SK-N-SH (cell line): ENCODE results near the gene C11orf98. TPM values are rescaled to one million over a fixed set of nuclear protein-coding genes. Genes with fewer than 3 reads are reported as not detected.

Experiments used
- CTCF ChIA-PET: fragments of 300-600, 350-600 bp; formaldehyde crosslinking; extraction: SDS; loops from one replicate; lab custom pipeline; 2021; lab: Yijun Ruan, JAX
- POLR2A ChIA-PET: fragments of 350-600 bp; sonication (Branson Sonifier 250); formaldehyde crosslinking; extraction: SDS; loops from one replicate; lab custom pipeline; 2020; ENCODE audit warnings: antibody characterized with exemption, inconsistent platforms; lab: Yijun Ruan, JAX
- DNase-seq: peaks from one replicate; pipeline ENCODE4 v3.0.0; 2012
- H2AFZ ChIP-seq: fragments of 200-600 bp; sonication (generic); 2 replicates; pipeline ENCODE4 v1.8.1; 2016; ENCODE audit warnings: antibody characterized with exemption, mild to moderate bottlenecking, low read depth
- H3F3A ChIP-seq: fragments of 200-600 bp; sonication (generic); replicated peaks from 2 replicates; pipeline ENCODE3; 2016; ENCODE audit warnings: antibody characterized with exemption, mild to moderate bottlenecking; ENCODE audit not compliant: insufficient read depth
- H3K27ac ChIP-seq, 2 experiments: fragments of 200-500 bp in 1 of 2; fragments of 200-600 bp in 1 of 2; sonication (Bioruptor generic) in 1 of 2; sonication (generic), shearing (Covaris generic) in 1 of 2; 2 replicates each; pipeline versions ENCODE4 v1.5.1 to v1.6.1; 2014 to 2016; ENCODE audit warnings: low read depth in 2 of 2, inconsistent platforms in 1 of 2, low read length in 1 of 2, mild to moderate bottlenecking in 1 of 2, mixed read lengths in 1 of 2
- H3K27me3 ChIP-seq: fragments of 200-600 bp; sonication (generic), shearing (Covaris generic); 2 replicates; pipeline ENCODE4 v1.6.1; 2016; ENCODE audit warnings: mixed run types; ENCODE audit not compliant: insufficient read depth
- H3K36me3 ChIP-seq, 2 experiments: fragments of 200-500 bp in 1 of 2; fragments of 200-600 bp in 1 of 2; sonication (Bioruptor generic) in 1 of 2; sonication (generic) in 1 of 2; replicated peaks in 1 of 2; 2 replicates each; pipeline versions ENCODE3 to v1.5.1; 2014 to 2016; ENCODE audit warnings: low read length in 1 of 2, mild to moderate bottlenecking in 1 of 2; ENCODE audit not compliant: insufficient read depth in 2 of 2, control insufficient read depth in 1 of 2
- H3K4me1 ChIP-seq, 2 experiments: fragments of 200-500 bp in 1 of 2; fragments of 200-600 bp in 1 of 2; sonication (Bioruptor generic) in 1 of 2; sonication (generic), shearing (Covaris generic) in 1 of 2; 2 replicates each; pipeline versions ENCODE4 v1.5.1 to v1.6.1; 2014 to 2016; ENCODE audit warnings: low read depth in 1 of 2, low read length in 1 of 2, mixed run types in 1 of 2; ENCODE audit not compliant: insufficient read depth in 2 of 2, control insufficient read depth in 1 of 2
- H3K4me2 ChIP-seq: fragments of 200-600 bp; sonication (generic), shearing (Covaris generic); 2 replicates; pipeline ENCODE4 v1.6.1; 2017; ENCODE audit warnings: mixed run types
- H3K4me3 ChIP-seq, 2 experiments: fragments of 200-500 bp in 1 of 2; fragments of 200-600 bp in 1 of 2; sonication (Bioruptor generic) in 1 of 2; sonication (generic), shearing (Covaris generic) in 1 of 2; 2 replicates each; pipeline versions ENCODE4 v1.5.1 to v1.8.1; 2014 to 2016; ENCODE audit warnings: low read depth in 2 of 2, inconsistent platforms in 1 of 2, low read length in 1 of 2, mild to moderate bottlenecking in 1 of 2, mixed read lengths in 1 of 2, moderate library complexity in 1 of 2
- H3K79me2 ChIP-seq: fragments of 200-600 bp; sonication (generic); 2 replicates; pipeline ENCODE4 v1.8.1; 2017; ENCODE audit warnings: mild to moderate bottlenecking; ENCODE audit not compliant: insufficient read depth
- H3K9ac ChIP-seq: fragments of 200-600 bp; sonication (generic); 2 replicates; pipeline ENCODE4 v1.6.1; 2017; ENCODE audit warnings: mixed run types
- H3K9me2 ChIP-seq: fragments of 200-600 bp; sonication (generic); 2 replicates; pipeline ENCODE4 v1.6.1; 2017; ENCODE audit warnings: mixed run types
- H3K9me3 ChIP-seq: fragments of 200-600 bp; sonication (generic); 2 replicates; pipeline ENCODE4 v1.6.1; 2017; ENCODE audit warnings: mixed run types, mild to moderate bottlenecking, moderate library complexity
- H4K20me1 ChIP-seq: fragments of 200-600 bp; sonication (generic); 2 replicates; pipeline ENCODE4 v1.6.1; 2017; ENCODE audit warnings: mild to moderate bottlenecking, mixed run types; ENCODE audit not compliant: insufficient read depth
- CHD2 ChIP-seq: fragments of 150-350 bp; IDR thresholded peaks from 2 replicates; pipeline ENCODE4 v1.6.1; 2018; ENCODE audit warnings: low read length; ENCODE audit not compliant: partially characterized antibody
- ELF1 ChIP-seq: IDR thresholded peaks from 2 replicates; pipeline ENCODE4 v1.4.0; 2012
- EP300 ChIP-seq, 2 experiments: IDR thresholded peaks; 2 replicates each; pipeline versions ENCODE4 v1.4.0 to v1.6.1; 2012; ENCODE audit warnings: borderline replicate concordance in 1 of 2, low read depth in 1 of 2, low read length in 1 of 2
- EZH2phosphoT487 ChIP-seq: fragments of 200-600 bp; sonication (generic); IDR thresholded peaks from 2 replicates; pipeline ENCODE4 v1.6.1; 2017; ENCODE audit warnings: low read depth, mixed run types, mild to moderate bottlenecking, antibody characterized with exemption, moderate library complexity, borderline replicate concordance
- FOXJ3 ChIP-seq: sonication (generic); formaldehyde crosslinking; IDR thresholded peaks from 2 replicates; pipeline ENCODE4 v1.5.1; 2020; ENCODE audit warnings: mild to moderate bottlenecking, missing genetic modification reagents
- GABPA ChIP-seq: IDR thresholded peaks from 2 replicates; pipeline ENCODE4 v1.4.0; 2012; ENCODE audit warnings: low read depth, mild to moderate bottlenecking
- JUND ChIP-seq: IDR thresholded peaks from 2 replicates; pipeline ENCODE4 v1.4.0; 2012
- MEF2A ChIP-seq: IDR thresholded peaks from 2 replicates; pipeline ENCODE4 v1.4.0; 2012; ENCODE audit warnings: low read depth, borderline replicate concordance
- MXI1 ChIP-seq: IDR thresholded peaks from 2 replicates; pipeline ENCODE4 v1.6.1; 2012; ENCODE audit warnings: mild to moderate bottlenecking, low read depth, low read length, improper control_type of control experiment
- NFIC ChIP-seq: IDR thresholded peaks from 2 replicates; pipeline ENCODE4 v1.4.0; 2012; ENCODE audit warnings: borderline replicate concordance
- NRF1 ChIP-seq: IDR thresholded peaks from 2 replicates; pipeline ENCODE4 v1.6.1; 2012; ENCODE audit warnings: low read depth, mild to moderate bottlenecking, low read length
- POLR2AphosphoS5 ChIP-seq: IDR thresholded peaks from 2 replicates; pipeline ENCODE4 v1.6.1; 2012; ENCODE audit warnings: low read depth, low read length
- RCOR1 ChIP-seq: fragments of 150-350 bp; IDR thresholded peaks from 2 replicates; pipeline ENCODE4 v1.6.1; 2017; ENCODE audit warnings: antibody characterized with exemption, low read length
- SIN3A ChIP-seq: IDR thresholded peaks from 2 replicates; pipeline ENCODE4 v1.6.1; 2012; ENCODE audit warnings: low read depth, mild to moderate bottlenecking, low read length, moderate library complexity, borderline replicate concordance
- TAF1 ChIP-seq: IDR thresholded peaks from 2 replicates; pipeline ENCODE4 v1.6.1; 2012; ENCODE audit warnings: low read depth, mild to moderate bottlenecking, low read length, moderate library complexity, borderline replicate concordance
- TCF12 ChIP-seq: IDR thresholded peaks from 2 replicates; pipeline ENCODE4 v1.4.0; 2012
- TEAD4 ChIP-seq: IDR thresholded peaks from 2 replicates; pipeline ENCODE4 v1.4.0; 2012; ENCODE audit warnings: mild to moderate bottlenecking, borderline replicate concordance; ENCODE audit not compliant: insufficient read depth
- YY1 ChIP-seq: IDR thresholded peaks from 2 replicates; pipeline ENCODE4 v1.4.0; 2012; ENCODE audit warnings: low read depth, mild to moderate bottlenecking
- WGBS: methylation state at CpG from one replicate; pipeline ENCODE4 v1.1.6; 2017; ENCODE audit warnings: low lambda C conversion rate; 5-methylcytosine and 5-hydroxymethylcytosine counted together
- polyA plus RNA-seq, 3 experiments: library from polyadenylated mRNA; depleted of rRNA; stranded (reverse); fragments of >200 nt; gene quantifications; 2 replicates each; pipeline ENCODE4 v1.2.3, GENCODE V29; 2012
- TF ChIP-seq, protein P1 (sequence below): IDR thresholded peaks from 2 replicates; pipeline ENCODE4 v1.4.0; 2012; ENCODE audit warnings: low read depth, borderline replicate concordance
- TF ChIP-seq, protein P2 (sequence below): fragments of 150-350 bp; IDR thresholded peaks from 2 replicates; pipeline ENCODE4 v1.6.1; 2017; ENCODE audit warnings: antibody characterized with exemption, low read length, low read depth, borderline replicate concordance
- TF ChIP-seq, protein P3 (sequence below): IDR thresholded peaks from 2 replicates; pipeline ENCODE4; 2012
- TF ChIP-seq, protein P4 (sequence below): IDR thresholded peaks from 2 replicates; pipeline ENCODE4 v1.6.1; 2012; ENCODE audit warnings: mild to moderate bottlenecking, low read depth, low read length, moderate library complexity
- TF ChIP-seq, protein P5 (sequence below): IDR thresholded peaks from 2 replicates; pipeline ENCODE4 v1.4.0; 2012; ENCODE audit warnings: low read depth

Gene C11orf98
- polyA plus RNA-seq, 1 of the 3 experiments (the other 2 are of a cell fraction), result 126 TPM

DNA sequence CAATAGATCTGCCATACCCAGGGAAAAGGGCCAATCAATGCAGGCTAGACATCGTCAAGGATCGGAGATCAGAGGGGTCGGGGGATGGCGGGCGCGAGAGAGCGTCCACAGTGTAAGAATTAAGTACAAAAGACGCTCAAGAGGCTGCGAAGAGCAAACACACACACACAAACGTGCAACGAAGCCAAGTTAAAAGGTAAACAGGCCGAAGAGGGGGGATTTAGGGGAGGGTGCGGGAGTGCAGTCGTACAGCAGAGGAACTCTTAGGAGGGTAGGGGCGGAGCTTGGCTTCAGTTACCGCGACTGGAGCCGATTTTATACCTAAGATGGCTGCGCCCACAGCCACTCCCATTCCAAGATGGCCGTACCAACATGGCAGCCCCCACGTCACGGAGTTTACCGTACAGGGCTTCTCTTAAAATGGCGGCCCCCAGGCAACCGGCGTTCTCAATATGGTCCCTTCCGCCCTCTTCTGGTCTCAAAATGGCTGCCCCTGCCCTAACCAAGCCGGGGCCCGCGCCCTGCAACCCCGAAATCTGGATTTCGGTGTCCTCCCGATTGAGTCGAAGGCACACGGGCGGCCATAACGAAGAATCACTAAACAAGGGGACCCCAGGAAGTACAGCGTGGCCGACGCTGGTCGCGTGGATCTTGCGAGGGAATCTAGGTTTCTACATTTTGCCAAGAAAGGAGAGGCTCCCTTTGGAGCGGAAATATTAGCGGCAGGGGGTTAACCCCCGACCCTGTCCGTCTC lies 44.4 kb upstream of the C11orf98 start:
- Histone ChIP-seq H3K9me2 (no peaks in the 10 kb centered on the region), H3K79me2 (peaks cover 10% of the 10 kb centered on the region; the same call in 1 of the 2 replicates), H3K27ac (peak overlapping the region; percentile 85 to 94), H3F3A (peaks cover 54% of the 10 kb centered on the region), H3K36me3 (peaks cover 35 to 41% of the 10 kb centered on the region in 2 experiments), H3K27me3 (no peaks in the 10 kb centered on the region), H3K4me2 (peak overlapping the region; percentile 81), H2AFZ (peak overlapping the region; percentile 93), H4K20me1 (no peaks in the 10 kb centered on the region), H3K4me3 (peak overlapping the region; percentile 48 to 59), H3K9ac (peak overlapping the region; percentile 70), H3K9me3 (no peaks in the 10 kb centered on the region), H3K4me1 (peaks cover 22 to 45% of the 10 kb centered on the region in 2 experiments; a peak in 3 of 4 replicates)
- ChIA-PET CTCF (interaction anchor here (0.8 to 6.6 kb wide), 5 partner anchors 15 to 175 kb away, joined by 3 to 48 read pairs (median 3); no protein-coding TSS in a partner anchor), POLR2A (interaction anchor here (0.6 to 4.0 kb wide), 10 partner anchors 16 to 180 kb away, joined by 3 to 24 read pairs (median 4); partner anchors contain the start of genes C11orf98, CSKMT, HNRNPUL2 and LBHD1)
- DNase-seq, result peak; percentile 89
- TF ChIP-seq MXI1 (0 out of 2 replicates have a peak, but pooled peaks have one; percentile 3), FOXJ3 (CRISPR knock-in tag) (no peak; the same call in 1 of the 2 replicates), CHD2 (peak; percentile 85), GABPA (peak; percentile 72), EP300 (IDR thresholded peaks at IDR 0.05; ENCODE audit: borderline replicate concordance in 1 of 2, low read depth in 1 of 2, low read length in 1 of 2) (peak in 1 of 2 experiments; percentile 24; a peak in 1 of 4 replicates), YY1 (peak; percentile 100), NFIC (no peak), MEF2A (no peak), ELF1 (peak; percentile 82), NRF1 (no peak), RCOR1 (peak; percentile 27), JUND (peak; percentile 56; the same call in 1 of the 2 replicates), TCF12 (peak; percentile 14; the same call in 1 of the 2 replicates), POLR2AphosphoS5 (peak; percentile 89), SIN3A (0 out of 2 replicates have a peak, but pooled peaks have one; percentile 62), TEAD4 (peak; percentile 95), TAF1 (peak; percentile 78; the same call in 1 of the 2 replicates), EZH2phosphoT487 (no peak)
- TF ChIP-seq, protein P1, sequence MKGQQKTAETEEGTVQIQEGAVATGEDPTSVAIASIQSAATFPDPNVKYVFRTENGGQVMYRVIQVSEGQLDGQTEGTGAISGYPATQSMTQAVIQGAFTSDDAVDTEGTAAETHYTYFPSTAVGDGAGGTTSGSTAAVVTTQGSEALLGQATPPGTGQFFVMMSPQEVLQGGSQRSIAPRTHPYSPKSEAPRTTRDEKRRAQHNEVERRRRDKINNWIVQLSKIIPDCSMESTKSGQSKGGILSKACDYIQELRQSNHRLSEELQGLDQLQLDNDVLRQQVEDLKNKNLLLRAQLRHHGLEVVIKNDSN, result peak; percentile 37; the same call in 1 of the 2 replicates
- TF ChIP-seq, protein P2, sequence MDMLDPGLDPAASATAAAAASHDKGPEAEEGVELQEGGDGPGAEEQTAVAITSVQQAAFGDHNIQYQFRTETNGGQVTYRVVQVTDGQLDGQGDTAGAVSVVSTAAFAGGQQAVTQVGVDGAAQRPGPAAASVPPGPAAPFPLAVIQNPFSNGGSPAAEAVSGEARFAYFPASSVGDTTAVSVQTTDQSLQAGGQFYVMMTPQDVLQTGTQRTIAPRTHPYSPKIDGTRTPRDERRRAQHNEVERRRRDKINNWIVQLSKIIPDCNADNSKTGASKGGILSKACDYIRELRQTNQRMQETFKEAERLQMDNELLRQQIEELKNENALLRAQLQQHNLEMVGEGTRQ, result no peak
- TF ChIP-seq, protein P3, sequence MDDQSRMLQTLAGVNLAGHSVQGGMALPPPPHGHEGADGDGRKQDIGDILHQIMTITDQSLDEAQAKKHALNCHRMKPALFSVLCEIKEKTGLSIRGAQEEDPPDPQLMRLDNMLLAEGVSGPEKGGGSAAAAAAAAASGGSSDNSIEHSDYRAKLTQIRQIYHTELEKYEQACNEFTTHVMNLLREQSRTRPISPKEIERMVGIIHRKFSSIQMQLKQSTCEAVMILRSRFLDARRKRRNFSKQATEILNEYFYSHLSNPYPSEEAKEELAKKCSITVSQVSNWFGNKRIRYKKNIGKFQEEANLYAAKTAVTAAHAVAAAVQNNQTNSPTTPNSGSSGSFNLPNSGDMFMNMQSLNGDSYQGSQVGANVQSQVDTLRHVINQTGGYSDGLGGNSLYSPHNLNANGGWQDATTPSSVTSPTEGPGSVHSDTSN, result peak; percentile 45; the same call in 1 of the 2 replicates
- TF ChIP-seq, protein P4, sequence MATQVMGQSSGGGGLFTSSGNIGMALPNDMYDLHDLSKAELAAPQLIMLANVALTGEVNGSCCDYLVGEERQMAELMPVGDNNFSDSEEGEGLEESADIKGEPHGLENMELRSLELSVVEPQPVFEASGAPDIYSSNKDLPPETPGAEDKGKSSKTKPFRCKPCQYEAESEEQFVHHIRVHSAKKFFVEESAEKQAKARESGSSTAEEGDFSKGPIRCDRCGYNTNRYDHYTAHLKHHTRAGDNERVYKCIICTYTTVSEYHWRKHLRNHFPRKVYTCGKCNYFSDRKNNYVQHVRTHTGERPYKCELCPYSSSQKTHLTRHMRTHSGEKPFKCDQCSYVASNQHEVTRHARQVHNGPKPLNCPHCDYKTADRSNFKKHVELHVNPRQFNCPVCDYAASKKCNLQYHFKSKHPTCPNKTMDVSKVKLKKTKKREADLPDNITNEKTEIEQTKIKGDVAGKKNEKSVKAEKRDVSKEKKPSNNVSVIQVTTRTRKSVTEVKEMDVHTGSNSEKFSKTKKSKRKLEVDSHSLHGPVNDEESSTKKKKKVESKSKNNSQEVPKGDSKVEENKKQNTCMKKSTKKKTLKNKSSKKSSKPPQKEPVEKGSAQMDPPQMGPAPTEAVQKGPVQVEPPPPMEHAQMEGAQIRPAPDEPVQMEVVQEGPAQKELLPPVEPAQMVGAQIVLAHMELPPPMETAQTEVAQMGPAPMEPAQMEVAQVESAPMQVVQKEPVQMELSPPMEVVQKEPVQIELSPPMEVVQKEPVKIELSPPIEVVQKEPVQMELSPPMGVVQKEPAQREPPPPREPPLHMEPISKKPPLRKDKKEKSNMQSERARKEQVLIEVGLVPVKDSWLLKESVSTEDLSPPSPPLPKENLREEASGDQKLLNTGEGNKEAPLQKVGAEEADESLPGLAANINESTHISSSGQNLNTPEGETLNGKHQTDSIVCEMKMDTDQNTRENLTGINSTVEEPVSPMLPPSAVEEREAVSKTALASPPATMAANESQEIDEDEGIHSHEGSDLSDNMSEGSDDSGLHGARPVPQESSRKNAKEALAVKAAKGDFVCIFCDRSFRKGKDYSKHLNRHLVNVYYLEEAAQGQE, result no peak
- TF ChIP-seq, protein P5, sequence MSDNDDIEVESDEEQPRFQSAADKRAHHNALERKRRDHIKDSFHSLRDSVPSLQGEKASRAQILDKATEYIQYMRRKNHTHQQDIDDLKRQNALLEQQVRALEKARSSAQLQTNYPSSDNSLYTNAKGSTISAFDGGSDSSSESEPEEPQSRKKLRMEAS, result no peak
- 31% methylated on average over 26 of the region's 47 CpGs for WGBS
